ENCODE results near the gene DMD. TPM values are rescaled to one million over a fixed set of nuclear protein-coding genes. Genes with fewer than 3 reads are reported as not detected.
A peak's percentile ranks its signal among the peaks of the same experiment; 100 is the strongest.

The DMD gene
- total and polyA plus RNA-seq, 2 of the 8 experiments (the other 6 are each of a cell fraction or from before 2014, with no cell fraction given): 4.8 to 7.4 TPM

- FAIRE-seq (no peak), DNase-seq (ENCODE audit: low read depth in 1 of 2, low spot score in 2 of 2) (no peak)
- Histone ChIP-seq H4K5ac (ENCODE audit: insufficient read length, low read depth, low read length) (no peak overlapping the region), H3K27me3 (replicated peaks in 1 of 4; ENCODE audit: control insufficient read depth in 3 of 4, extremely low read depth in 1 of 4, insufficient read depth in 3 of 4, low read length in 3 of 4) (no peaks in the 10 kb centered on the region), H2BK5ac (ENCODE audit: low read depth, low read length) (no peak overlapping the region), H3K4ac (replicated peaks; ENCODE audit: insufficient read length, low read depth, low read length) (no peak overlapping the region), H3K23ac (ENCODE audit: insufficient read length) (no peak overlapping the region), H3K9ac (replicated peaks in 1 of 4; ENCODE audit: extremely low read depth in 1 of 4, low read depth in 3 of 4, low read length in 3 of 4) (no peak overlapping the region), H2BK120ac (replicated peaks; ENCODE audit: low read depth, low read length) (no peak overlapping the region), H3K9me3 (ENCODE audit: insufficient read depth in 2 of 2, low read depth in 1 of 2, low read length in 1 of 2) (no peaks in the 10 kb centered on the region), H4K8ac (ENCODE audit: extremely low read depth, insufficient read depth, low read length) (no peak overlapping the region), H2BK20ac (ENCODE audit: low read length) (no peak overlapping the region), H2AK5ac (ENCODE audit: low read depth, low read length) (no peak overlapping the region), H2BK12ac (ENCODE audit: low read depth, low read length) (no peak overlapping the region), H3K14ac (ENCODE audit: insufficient read length) (no peak overlapping the region), H4K20me1 (replicated peaks in 1 of 2; ENCODE audit: control insufficient read depth in 1 of 2, insufficient read depth in 2 of 2, low read length in 2 of 2) (no peaks in the 10 kb centered on the region), H3K27ac (ENCODE audit: low read depth, low read length) (no peak overlapping the region), H3K4me3 (ENCODE audit: extremely low read depth in 1 of 4, insufficient read depth in 2 of 4, low read depth in 3 of 4, low read length in 4 of 4) (no peak overlapping the region), H3K4me2 (ENCODE audit: insufficient read depth in 1 of 2, low read depth in 2 of 2, low read length in 2 of 2) (no peak overlapping the region), H2AFZ (ENCODE audit: low read length) (no peak overlapping the region), H3K36me3 (ENCODE audit: control insufficient read depth in 2 of 4, insufficient read depth in 4 of 4, low read length in 3 of 4) (no peaks in the 10 kb centered on the region), H3K79me2 (ENCODE audit: control insufficient read depth in 1 of 2, insufficient read depth in 2 of 2, low read length in 2 of 2) (no peaks in the 10 kb centered on the region), H3K23me2 (ENCODE audit: low read depth, low read length) (no peaks in the 10 kb centered on the region; the same call in 1 of the 2 replicates), H3K56ac (replicated peaks; ENCODE audit: insufficient read length, low read depth, low read length) (no peak overlapping the region), H3K18ac (ENCODE audit: extremely low read depth, low read length) (no peak overlapping the region), H4K91ac (replicated peaks; ENCODE audit: insufficient read length, low read length) (no peak overlapping the region), H2BK15ac (ENCODE audit: low read length) (no peak overlapping the region), H3K79me1 (ENCODE audit: low read depth, low read length) (no peaks in the 10 kb centered on the region), H3K4me1 (replicated peaks in 1 of 4; ENCODE audit: control insufficient read depth in 3 of 4, insufficient read depth in 4 of 4, low read length in 3 of 4) (no peaks in the 10 kb centered on the region)
- WGBS, 2 experiments (ENCODE audit: extremely low coverage in 1 of 2, insufficient coverage in 1 of 2, insufficient read length in 1 of 2, insufficient replicate concordance in 2 of 2, low coverage in 1 of 2, low lambda C conversion rate in 2 of 2, missing lambda C conversion rate in 1 of 2): 83% methylated on average over 6 of the region's 6 CpGs; no CpG with 5 or more reads in 1 of the 2 experiments
- ChIA-PET POLR2A (ENCODE audit: partially characterized antibody) (no interaction called here), CTCF (ENCODE audit: partially characterized antibody) (interaction anchor here (0.6 to 2.4 kb wide), 5 partner anchors 9 to 968 kb away, joined by 3 to 22 read pairs (median 4); no protein-coding TSS in a partner anchor)
- TF ChIP-seq RAD21 (IDR thresholded peaks at IDR 0.05 in 1 of 2, conservative IDR thresholded peaks at IDR 0.05 in 1 of 2; ENCODE audit: low read depth in 2 of 2, low read length in 2 of 2) (peak; percentile 61 to 63), CREB1 (IDR thresholded peaks at IDR 0.05) (no peak), CTCF (IDR thresholded peaks at IDR 0.05; ENCODE audit: control extremely low read depth in 1 of 3, insufficient read depth in 1 of 3, low read depth in 1 of 3, low read length in 3 of 3) (peak in 1 of 3 experiments; percentile 17; a peak in 2 of 4 replicates)
These were observed 1917.9 kb downstream of the DMD start for GRCh38 chrX:31293409-31293808.

Data from H1 (cell line).